Astrocyte (in vitro differentiated cells and primary cell): ENCODE data around the gene C19orf73.

Source experiments
- CTCF ChIP-seq: IDR thresholded peaks from 2 replicates; pipeline ENCODE4 v1.5.1; 2011; ENCODE audit warnings: low read depth, mild to moderate bottlenecking, inconsistent platforms, low read length, moderate library complexity; ENCODE audit not compliant: insufficient read depth
- EZH2 ChIP-seq: IDR thresholded peaks from 2 replicates; pipeline ENCODE4 v1.6.1; 2012; ENCODE audit warnings: mild to moderate bottlenecking, low read length, inconsistent platforms; ENCODE audit not compliant: insufficient read depth

DNA sequence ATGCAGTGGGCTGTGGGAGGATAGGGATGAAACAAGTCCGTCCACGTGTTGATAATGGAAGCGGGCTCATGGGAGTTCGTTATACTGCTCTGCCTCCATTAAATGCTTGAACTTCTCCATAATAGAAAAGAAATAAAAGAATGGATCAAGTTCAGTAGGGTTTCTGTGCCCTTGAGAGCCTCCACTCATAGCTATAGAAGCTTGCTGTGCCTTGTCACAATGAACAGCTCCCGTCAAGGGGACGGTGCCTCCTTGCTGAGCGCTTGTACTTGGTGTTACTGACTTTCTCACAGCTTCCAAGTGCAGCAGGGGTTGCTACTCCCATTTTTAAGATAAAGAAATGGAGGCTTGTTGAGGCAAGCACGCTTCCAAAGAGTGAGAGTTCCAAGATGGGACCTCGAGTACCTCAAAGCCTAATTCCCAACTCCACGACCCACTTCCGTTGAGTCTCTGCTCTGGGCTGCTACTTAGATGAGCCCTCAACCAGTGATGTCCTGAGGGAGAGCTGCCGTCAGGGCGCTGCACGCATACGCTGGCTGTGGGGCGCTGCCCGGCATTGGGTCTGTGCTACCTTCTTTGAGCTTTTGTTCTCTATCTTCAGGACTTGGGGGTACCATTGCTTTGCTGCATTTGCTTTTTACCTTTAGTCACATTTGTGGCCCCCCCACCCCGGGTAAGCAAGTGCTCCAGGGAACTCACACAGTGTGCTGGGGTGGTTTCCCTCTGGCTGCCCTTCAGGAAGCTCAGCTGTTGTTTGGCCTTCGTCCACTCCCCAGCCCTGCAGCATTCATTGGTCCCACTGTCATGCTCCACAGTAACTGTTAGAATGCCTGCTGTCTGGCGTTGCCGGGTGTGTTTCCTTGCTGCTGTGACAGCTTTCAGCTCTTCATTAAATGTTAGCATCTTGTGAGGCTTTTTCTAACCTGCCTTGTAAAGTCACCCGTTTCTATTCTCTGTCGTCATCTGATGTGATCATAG, 24.1 kb downstream of the C19orf73 start:
- TF ChIP-seq CTCF, result no peak
- no peak for TF ChIP-seq EZH2
